GM19395 (cell line): Measurements from ENCODE around the gene GNAI3.

Source experiments
- ATAC-seq: cut with Tn5 transposase; IDR thresholded peaks from one replicate; pipeline ENCODE4 v1.9.1; 2021; ENCODE audit warnings: mild to moderate bottlenecking, moderate library complexity; ENCODE audit not compliant: unreplicated experiment

The GNAI3 gene

DNA sequence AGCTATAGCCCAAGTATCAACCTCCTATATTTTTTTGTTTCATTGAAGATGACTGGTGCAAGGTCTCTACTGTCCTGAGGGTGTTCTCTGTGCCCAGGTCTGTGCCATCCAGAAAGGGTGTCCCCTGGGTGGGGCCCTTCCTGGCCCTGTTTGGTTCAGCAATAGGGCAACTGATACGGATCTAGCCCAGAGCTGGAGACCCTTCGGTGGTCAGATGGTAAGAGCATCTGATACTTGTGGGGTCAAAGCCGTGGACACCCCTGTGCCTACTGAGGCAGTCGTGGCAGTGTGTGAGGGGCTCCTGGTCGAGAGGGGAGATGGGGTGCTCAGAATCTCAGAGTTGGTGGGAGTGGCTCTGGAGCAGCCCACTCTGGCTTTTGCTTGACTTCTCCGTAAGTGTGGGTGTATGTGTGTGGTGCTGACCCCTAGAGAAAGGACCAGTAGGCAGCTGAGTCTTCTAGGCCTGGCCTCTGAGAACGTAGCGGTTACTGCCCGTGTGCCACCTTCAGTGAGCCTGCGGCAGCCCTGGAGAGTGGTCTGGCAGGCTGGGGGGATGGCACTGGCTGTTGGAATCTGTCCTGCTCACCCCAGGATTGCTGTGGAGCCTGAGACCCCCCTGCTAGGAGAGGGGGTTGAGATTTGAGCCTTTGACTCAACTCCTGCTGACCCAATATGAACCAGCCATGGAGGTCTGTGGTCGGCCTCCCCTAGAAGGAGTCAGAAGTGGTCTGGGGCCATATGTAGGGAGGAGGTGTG is 73.9 kb downstream of the GNAI3 start:
- no peak for ATAC-seq

DNA sequence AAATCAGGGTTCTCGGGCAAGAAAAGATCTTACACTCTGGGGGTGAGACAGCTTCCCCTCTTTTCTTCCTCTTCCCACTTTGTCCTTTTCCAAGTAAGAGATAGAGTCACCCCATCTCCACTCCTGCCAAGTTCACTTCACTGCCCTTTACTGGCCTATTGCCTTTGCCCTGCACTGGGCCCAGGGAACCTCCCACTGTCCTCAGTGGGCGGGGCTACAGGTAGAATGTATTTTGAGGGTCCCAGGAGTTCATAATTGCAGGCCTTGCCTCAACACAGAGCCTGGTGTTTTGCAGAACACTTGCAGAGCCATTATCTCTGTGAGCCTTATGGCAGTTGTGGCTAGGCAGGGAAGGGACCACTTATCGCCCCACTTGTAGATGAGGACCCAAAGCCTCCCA is 74.5 kb downstream of the GNAI3 start:
- ATAC-seq, result no peak

DNA sequence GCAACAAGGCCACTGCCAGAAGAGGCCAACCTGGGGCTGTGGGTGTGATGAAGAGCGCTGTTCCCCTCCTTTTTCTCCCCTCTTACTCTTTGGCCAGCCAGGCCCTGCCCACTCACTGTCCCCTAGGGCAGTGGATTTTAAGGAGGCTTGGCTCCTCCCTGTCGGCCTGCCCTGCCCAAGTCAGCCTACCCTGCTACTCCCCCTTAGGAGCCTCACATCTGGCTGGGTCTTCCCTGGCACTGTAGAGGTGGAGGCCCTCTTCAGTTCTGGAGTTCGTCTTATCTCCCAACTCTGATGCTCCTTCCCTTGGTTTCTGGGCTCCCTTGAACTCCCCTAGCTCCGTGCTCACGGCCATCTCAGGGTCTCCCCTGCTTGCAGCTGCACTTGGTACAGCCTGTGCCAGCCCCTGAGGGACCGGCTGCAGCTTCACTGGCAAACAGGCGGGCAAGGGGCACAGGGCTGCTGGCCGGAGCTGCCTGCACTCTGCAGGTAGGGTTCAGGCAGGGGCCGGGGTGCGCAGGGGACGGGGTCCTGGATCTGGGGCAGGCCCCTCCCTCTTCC is 75.3 kb downstream of the GNAI3 start:
- no peak for ATAC-seq

DNA sequence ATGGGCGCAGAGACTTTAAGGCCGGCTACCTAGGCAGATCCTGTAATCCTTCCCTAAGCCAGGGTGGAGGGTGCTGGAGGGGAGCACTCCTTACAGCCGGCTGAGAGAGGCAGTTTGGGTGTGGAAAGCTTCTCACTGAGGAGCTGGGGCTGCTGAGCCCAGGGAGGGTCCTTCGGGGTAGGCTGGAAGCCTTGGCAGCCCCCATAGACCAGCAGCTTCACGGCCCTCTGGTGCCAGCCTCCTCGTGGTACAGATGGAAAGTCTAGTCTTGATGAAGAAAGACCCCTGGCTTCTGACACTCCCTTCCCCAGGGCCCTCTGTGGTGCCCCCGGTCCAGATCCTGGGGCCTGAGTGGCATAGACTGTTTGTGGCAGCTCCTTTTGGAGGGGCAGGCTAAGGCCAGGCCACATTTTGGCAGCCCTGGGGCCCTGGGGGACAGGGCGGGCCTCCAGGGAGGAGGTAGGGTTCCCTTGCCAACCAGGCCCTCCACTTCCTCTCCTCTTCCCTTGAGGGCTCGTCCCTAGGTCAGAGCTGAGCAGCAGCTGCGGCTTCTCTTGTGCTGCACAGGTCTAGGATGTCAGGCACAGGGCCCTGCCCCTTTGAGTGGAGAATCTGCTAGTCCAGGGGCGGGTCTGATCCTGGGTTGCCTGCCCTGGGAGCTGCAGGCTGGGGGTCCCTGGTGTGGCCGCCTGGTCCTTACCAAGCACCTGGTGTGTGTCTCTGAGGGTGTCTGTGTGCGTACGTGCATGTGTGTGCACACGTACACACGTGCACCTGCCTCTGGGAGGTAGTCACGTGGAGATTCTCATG is 76.0 kb downstream of the GNAI3 start:
- ATAC-seq, result no peak

DNA sequence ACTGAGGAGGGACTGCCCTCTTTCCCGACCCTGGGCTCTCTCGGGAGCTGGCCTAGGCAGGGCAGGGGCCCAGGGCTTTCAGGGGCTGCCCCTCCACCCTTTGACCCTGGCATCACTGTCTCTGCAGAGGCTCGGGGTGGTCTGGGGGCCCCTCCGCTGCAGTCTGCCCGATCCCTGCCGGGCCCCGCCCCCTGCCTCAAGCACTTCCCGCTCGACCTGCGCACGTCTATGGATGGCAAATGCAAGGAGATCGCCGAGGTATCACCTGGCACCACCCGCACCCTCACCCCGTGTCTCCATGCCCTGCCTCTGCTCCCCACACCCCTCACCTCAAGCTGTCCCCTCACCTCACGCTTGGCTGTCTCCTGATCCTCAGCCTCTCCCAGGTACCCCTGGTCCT is 76.8 kb downstream of the GNAI3 start:
- ATAC-seq, result no peak

DNA sequence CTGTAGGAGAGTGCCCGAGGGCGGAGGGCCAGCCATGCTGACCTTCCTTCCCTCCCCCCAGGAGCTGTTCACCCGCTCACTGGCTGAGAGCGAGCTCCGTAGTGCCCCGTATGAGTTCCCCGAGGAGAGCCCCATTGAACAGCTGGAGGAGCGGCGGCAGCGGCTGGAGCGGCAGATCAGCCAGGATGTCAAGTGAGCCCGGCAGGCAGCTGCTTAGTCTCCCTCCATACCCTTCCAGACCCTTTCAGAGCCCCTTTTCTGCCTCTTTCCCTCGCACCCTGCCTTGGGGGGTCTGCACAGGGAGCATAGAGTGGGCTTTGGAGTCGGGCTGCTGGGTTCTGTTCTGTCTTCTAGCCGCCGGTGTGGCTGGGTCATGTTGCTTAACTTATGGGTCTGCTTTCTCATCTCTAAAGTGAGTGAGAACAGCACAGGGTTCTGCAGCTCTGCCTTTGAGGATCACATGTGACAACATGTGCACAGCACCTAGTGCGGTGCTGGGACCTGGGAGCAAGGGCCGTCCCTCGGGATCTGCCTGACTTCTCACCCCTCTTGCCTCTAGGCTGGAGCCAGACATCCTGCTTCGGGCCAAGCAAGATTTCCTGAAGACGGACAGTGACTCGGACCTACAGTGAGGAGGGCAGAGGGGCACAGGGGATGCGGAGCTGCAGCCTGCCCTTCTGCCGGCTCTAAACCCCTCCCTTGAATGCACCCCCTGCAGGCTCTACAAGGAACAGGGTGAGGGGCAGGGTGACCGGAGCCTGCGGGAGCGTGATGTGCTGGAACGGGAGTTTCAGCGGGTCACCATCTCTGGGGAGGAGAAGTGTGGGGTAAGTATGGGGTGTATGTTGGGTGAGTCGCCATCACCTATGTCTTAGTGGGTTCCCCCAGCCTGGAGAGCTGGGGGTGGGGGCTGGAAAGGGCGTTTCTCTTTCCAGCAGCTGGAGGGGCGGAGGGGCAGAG is 77.5 kb downstream of the GNAI3 start:
- ATAC-seq, result no peak

DNA sequence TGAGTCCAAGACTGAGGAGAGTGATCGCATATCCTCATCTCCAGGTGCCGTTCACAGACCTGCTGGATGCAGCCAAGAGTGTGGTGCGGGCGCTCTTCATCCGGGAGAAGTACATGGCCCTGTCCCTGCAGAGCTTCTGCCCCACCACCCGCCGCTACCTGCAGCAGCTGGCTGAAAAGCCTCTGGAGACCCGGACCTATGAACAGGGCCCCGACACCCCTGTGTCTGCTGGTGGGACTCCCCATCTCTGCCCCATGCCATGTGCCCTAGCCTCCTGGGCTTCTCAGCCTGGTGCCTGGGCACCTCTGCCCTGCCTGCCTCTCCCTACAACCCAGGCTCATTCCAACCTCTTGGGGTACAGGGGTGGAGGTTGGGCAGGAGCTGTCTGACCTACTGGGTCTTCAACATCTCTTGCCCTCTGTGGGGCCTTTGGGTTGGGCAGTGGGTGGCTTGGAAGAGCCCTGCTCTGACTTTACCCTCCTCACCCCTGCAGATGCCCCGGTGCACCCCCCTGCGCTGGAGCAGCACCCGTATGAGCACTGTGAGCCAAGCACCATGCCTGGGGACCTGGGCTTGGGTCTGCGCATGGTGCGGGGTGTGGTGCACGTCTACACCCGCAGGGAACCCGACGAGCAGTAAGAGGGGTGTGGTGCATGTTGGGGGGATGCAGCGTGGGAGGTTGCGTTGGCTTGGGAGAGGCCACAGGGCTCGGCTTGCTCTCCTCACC is 78.4 kb downstream of the GNAI3 start:
- ATAC-seq, result no peak

DNA sequence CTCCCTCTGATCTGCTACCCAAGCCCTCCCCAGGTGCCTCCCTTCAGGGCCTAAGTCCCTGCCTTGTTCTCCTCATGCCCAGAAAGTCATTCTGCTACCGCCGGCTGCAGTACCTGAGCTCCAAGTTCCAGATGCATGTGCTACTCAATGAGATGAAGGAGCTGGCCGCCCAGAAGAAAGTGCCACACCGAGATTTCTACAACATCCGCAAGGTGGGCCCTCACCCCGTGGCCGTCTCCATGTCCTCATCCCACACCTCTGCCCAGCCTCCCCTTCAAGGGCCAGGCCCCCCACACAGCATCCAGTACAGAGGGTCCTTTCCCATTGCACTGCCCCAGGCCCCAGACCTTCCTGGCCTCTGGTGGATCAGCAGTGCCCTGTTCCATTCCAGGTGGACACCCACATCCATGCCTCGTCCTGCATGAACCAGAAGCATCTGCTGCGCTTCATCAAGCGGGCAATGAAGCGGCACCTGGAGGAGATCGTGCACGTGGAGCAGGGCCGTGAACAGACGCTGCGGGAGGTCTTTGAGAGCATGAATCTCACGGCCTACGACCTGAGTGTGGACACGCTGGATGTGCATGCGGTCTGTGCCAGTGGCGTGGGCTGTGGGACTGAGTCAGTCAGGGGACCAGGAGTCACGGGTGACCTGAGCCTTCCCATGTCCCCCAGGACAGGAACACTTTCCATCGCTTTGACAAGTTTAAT is 79.4 kb downstream of the GNAI3 start:
- no peak for ATAC-seq

DNA sequence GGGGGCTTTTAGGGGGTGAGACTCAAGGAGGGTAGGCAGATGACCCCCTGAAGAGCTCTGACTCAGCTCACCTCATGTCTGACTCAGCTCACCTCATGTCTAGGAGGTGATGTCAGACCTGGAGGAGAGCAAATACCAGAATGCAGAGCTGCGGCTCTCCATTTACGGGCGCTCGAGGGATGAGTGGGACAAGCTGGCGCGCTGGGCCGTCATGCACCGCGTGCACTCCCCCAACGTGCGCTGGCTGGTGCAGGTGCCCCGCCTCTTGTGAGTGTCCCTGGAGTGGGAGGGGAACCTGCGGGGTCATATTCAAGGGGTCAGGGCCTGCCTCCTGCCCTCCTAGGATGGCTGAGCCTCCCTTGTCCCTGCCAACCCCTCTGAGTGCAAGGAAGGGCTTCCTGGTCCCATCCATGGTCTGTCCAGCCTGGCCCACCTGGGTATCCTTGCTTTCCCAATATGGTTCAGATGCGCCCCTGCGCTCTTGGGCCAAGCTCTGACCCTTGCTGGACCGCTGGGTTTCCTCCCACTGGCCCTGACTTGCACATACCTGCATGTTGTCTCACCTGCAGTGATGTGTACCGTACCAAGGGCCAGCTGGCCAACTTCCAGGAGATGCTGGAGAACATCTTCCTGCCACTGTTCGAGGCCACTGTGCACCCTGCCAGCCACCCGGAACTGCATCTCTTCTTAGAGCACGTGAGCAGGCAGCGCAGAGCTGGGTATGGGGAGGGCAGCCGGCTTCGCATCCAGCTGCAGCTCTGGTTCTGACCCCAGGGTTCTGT is 80.3 kb downstream of the GNAI3 start:
- ATAC-seq, result no peak

DNA sequence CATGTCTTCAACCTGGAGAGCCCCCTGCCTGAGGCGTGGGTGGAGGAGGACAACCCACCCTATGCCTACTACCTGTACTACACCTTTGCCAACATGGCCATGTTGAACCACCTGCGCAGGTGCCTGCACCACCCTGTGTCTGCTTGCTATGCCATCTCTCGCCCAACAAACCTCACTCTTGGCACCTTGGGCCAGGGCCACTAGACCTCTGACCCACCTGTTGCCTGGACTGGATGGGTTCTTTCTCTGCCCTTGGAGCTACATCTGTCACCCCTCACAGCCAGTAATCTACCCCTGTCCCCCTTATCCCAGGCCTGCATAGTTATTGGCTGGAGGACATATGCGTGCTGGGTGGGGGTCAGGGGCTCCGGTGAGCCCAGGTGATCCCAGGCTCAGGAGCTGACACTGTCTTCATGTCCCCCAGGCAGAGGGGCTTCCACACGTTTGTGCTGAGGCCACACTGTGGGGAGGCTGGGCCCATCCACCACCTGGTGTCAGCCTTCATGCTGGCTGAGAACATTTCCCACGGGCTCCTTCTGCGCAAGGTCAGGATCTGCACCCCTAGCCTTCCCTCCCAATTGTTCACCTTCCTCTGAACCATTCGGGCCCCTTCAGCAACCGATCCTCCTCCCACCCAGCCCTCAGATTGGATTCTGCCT is 81.1 kb downstream of the GNAI3 start:
- ATAC-seq, result no peak

DNA sequence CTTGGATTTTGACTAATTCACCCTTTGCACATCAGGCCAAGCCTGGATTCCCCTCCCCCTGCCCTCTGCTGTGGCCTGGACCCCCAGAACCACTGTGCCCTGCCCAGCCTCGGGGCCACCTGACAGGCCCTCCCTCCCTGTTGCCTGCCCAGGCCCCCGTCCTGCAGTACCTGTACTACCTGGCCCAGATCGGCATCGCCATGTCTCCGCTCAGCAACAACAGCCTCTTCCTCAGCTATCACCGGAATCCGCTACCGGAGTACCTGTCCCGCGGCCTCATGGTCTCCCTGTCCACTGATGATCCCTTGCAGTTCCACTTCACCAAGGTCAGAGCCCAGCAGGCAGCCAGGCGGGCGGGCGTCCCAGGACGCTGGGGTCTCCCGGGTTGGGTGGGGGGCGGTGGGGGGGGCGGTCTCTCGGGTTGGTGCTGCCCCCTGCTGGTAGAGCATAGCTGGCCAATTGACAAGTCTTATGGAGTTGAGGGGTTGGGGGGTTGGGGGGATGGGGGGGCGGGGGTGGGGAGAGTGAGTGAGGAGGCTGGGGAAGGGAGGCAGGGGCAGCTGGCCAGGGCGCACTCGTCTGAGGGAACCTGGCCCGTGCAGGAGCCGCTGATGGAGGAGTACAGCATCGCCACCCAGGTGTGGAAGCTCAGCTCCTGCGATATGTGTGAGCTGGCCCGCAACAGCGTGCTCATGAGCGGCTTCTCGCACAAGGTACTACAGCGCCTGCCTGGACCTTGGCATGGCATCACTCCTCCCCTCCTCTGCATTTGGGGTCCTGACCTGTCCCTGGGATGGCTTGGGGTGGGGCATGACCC is 81.9 kb downstream of the GNAI3 start:
- ATAC-seq, result no peak

DNA sequence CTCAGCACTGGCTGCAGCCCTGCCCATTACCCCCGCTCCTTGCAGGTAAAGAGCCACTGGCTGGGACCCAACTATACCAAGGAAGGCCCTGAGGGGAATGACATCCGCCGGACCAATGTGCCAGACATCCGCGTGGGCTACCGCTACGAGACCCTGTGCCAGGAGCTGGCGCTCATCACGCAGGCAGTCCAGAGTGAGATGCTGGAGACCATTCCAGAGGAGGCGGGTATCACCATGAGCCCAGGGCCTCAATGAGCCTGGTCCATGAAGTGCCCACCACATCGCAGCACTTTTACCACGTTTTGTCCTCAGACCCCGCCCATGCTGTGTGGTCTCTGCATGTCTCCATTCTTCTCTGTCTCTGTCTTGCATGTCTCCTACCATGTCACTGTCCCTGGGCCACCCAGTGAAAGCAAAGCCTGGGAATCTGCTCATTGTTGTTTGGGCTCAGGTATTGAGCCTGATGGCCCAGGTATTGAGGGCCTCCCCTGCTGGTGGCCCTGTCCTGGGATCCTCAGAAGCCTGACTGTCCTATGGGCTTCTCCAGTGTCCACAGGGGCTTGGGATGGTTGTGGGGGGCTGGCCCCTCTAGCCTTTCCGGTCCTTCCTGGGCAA is 82.6 kb downstream of the GNAI3 start:
- no peak for ATAC-seq

DNA sequence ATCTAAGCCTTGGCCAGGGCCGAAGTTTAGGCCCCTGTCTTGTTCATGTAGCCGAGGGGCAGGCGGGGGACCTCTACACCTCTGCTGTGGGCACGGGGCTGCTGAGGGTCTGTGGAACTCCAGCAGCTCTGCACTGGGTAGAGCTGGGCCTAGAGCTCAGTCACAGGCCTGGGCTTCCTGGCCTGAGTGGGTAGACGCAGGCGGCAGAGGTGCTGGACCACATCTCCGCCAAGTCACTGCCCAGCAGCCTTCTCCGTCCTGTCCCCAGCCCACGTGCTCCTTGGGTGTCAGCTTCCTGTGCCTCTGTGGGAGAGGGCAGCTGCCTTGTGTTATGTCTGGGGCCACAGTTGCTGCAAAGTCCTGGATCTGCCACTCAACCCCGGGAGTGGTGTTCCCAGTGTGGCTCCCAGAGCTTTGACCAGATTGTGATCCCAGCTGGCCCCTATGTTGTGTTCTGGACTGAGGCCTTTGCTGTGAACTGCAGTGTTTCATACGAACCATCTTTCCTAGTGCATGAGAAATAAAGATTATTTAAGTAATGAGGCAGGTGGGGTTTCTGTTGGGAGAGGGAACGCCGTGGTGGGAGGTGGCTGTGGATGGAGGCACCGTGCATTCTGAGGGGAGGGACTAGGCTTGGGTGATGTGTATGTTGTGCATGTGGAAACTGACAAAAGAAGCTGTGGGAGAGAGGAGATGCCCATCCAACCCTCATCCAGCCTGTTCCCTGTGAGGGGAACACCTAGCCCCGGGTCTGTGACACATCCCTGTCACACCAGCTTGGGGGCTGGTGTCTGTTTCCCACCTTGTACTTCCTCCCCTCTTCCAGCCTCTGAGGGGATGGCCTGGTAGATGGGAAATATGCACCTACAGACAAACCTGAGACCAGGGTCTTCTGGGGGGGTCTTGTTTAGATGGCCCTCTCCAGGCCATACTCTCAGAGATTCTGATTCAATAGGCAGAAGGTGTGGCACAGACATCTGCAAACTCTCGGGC is 83.4 kb downstream of the GNAI3 start:
- ATAC-seq, result no peak

DNA sequence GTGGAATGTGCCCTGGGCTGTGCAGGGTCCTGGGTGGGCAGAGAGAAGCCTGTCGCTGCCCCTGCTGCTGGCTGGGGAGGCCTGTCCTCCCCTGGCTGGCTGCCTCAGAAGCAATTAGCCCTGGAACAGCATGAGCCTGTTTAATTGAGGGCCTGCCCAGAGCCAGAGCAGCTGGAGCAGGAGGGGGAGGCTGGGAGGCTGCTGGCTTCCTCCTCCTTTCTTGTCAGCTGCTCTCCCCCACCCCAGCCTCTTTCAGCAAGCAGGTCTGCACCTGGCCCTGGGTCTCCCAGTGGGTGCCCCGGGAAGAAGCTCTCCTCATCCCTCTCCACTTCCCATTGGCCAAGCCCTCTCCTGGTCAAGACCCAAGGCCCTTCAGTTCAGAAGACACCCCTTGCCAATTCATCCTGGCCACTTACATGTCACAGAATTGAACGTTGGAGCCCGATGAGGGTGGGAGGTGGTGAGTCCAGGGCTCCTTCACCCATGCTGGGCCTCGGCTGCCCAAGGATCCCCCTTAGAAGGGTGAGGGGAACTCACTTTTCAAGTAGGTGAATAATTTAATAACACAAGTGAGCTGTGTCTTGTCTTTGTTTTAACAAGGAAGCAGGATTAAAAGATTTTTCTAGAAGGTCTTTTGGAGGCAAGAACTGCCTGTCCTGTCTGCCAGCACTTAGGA is 84.4 kb downstream of the GNAI3 start:
- ATAC-seq, result no peak

DNA sequence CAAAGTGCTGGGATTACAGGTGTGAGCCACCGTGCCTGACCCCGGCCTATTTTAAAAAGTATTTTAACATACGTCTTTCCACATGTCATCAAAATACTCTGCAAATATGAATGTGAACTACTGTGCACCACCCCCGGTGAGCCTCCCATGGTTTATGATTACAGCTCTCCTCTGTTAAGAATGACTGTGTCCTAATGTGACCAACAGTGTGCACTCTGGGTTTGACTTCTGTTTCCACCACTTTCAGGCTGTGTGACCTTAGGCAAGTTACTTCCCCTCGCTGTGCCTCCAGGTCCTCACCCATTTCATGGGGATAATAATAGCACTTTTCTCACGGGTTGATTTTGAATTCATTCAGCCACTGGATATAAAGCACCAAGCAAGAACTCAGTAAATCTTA is 85.9 kb downstream of the GNAI3 start:
- ATAC-seq, result no peak
